ENCODE data around the gene ZFP36.

DNA sequence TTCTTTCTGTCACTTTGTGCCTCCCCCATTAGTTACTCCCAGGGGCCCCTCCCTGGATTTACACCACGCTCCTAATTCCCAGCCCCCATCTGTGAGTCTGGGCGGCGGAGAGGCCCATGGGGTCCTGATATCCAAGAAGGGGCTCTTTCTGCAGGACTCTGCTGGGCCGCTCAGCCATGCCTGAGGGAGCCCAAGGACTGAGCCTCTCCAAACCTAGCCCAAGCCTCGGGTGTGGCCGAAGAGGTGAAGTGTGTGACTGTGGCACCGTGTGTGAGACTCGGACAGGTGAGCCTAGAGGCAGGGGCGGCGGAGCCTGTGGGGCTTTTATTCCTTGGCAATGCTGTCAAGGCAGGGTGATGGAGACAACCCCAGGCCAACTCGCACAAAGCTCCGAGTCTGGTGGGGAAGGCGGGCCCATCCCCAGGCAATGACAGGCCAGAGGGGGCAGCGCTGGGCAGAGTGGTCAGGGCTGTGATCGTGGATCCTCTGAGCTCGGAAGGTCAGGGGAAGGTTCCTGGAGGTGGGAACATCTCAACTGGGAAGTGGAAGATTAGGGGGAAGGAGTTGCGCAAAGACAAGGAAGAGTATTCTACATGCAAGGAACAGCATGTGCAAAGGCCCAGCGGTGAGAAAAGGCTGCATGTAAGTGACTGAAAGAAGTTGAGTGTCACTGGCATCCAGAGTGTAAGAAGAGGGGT is 7.4 kb downstream of the ZFP36 start:
- TF ChIP-seq, protein P1, sequence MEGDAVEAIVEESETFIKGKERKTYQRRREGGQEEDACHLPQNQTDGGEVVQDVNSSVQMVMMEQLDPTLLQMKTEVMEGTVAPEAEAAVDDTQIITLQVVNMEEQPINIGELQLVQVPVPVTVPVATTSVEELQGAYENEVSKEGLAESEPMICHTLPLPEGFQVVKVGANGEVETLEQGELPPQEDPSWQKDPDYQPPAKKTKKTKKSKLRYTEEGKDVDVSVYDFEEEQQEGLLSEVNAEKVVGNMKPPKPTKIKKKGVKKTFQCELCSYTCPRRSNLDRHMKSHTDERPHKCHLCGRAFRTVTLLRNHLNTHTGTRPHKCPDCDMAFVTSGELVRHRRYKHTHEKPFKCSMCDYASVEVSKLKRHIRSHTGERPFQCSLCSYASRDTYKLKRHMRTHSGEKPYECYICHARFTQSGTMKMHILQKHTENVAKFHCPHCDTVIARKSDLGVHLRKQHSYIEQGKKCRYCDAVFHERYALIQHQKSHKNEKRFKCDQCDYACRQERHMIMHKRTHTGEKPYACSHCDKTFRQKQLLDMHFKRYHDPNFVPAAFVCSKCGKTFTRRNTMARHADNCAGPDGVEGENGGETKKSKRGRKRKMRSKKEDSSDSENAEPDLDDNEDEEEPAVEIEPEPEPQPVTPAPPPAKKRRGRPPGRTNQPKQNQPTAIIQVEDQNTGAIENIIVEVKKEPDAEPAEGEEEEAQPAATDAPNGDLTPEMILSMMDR (IDR thresholded peaks at IDR 0.05) = no peak
- no peak for TF ChIP-seq POLR2AphosphoS5 (IDR thresholded peaks at IDR 0.05; ENCODE audit: low read depth, low read length)
- TF ChIP-seq, protein P2, sequence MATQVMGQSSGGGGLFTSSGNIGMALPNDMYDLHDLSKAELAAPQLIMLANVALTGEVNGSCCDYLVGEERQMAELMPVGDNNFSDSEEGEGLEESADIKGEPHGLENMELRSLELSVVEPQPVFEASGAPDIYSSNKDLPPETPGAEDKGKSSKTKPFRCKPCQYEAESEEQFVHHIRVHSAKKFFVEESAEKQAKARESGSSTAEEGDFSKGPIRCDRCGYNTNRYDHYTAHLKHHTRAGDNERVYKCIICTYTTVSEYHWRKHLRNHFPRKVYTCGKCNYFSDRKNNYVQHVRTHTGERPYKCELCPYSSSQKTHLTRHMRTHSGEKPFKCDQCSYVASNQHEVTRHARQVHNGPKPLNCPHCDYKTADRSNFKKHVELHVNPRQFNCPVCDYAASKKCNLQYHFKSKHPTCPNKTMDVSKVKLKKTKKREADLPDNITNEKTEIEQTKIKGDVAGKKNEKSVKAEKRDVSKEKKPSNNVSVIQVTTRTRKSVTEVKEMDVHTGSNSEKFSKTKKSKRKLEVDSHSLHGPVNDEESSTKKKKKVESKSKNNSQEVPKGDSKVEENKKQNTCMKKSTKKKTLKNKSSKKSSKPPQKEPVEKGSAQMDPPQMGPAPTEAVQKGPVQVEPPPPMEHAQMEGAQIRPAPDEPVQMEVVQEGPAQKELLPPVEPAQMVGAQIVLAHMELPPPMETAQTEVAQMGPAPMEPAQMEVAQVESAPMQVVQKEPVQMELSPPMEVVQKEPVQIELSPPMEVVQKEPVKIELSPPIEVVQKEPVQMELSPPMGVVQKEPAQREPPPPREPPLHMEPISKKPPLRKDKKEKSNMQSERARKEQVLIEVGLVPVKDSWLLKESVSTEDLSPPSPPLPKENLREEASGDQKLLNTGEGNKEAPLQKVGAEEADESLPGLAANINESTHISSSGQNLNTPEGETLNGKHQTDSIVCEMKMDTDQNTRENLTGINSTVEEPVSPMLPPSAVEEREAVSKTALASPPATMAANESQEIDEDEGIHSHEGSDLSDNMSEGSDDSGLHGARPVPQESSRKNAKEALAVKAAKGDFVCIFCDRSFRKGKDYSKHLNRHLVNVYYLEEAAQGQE (IDR thresholded peaks at IDR 0.05; ENCODE audit: insufficient read depth in 1 of 2, low read depth in 2 of 2, low read length in 1 of 2) = no peak
- TF ChIP-seq SIN3A (IDR thresholded peaks at IDR 0.05; ENCODE audit: borderline replicate concordance, insufficient read depth, low read depth, low read length) = no peak
